Measurements from ENCODE around the gene MBNL2. TPM values are rescaled to one million over a fixed set of nuclear protein-coding genes. Genes with fewer than 3 reads are reported as not detected.

Gene MBNL2
- total and polyA plus RNA-seq, 7 donors, result 11.8 to 110 (median 84.7) TPM

DNA sequence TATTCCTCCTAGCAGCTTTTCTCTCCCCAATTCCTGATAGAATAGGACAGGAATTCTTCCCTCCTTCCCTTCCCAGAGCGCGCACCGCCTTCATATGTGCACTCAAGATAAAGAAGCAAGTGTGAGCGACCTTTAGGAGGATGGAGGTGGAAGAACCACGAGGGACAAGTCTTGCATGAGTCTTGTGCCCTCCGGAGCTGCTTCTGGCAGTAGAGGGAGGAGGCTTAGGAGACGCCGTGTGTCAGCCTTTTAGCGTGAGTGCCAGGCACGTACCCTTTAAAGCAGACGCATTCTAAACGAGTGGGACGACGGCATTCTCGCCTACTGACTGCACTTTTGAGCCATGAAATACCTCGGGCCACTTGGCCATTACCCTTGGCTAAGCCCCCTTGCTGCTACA lies 116.4 kb downstream of the MBNL2 start:
- intact Hi-C loops (cut with DNase I), result loop anchor here (2.0 kb wide), 1 partner anchor 116 kb away; the partner anchor contains the start of gene MBNL2
- H3K27me3 ChIP-seq, result no peaks in the 10 kb centered on the region
- H3K27ac ChIP-seq, result peak overlapping the region in 3 of 4 donors; percentile 79 to 90 (median 89)
- H3K4me3 ChIP-seq, result no peak overlapping the region
- H3K9me3 ChIP-seq, result no peaks in the 10 kb centered on the region
- peak in 1 of 4 donors; percentile 15 for TF ChIP-seq POLR2AphosphoS5 (IDR thresholded peaks at IDR 0.05)
- no peak for TF ChIP-seq POLR2A (IDR thresholded peaks at IDR 0.05)
- 91 to 92% methylated on average over 16 of the region's 16 CpGs for WGBS, 2 donors
- DNase-seq, result no peak
- peaks cover 0 to 81% (median 63%) of the 10 kb centered on the region in 4 donors for H3K4me1 ChIP-seq
- peaks cover 0 to 10% (median 2%) of the 10 kb centered on the region in 4 donors for H3K36me3 ChIP-seq

- peaks cover 0 to 81% (median 66%) of the 10 kb centered on the region in 4 donors for H3K4me1 ChIP-seq
- no peak for TF ChIP-seq EP300 (IDR thresholded peaks at IDR 0.05)
- peak in 3 of 4 donors; percentile 34 to 68 (median 66) for TF ChIP-seq POLR2AphosphoS5 (IDR thresholded peaks at IDR 0.05)
- TF ChIP-seq, protein P1, sequence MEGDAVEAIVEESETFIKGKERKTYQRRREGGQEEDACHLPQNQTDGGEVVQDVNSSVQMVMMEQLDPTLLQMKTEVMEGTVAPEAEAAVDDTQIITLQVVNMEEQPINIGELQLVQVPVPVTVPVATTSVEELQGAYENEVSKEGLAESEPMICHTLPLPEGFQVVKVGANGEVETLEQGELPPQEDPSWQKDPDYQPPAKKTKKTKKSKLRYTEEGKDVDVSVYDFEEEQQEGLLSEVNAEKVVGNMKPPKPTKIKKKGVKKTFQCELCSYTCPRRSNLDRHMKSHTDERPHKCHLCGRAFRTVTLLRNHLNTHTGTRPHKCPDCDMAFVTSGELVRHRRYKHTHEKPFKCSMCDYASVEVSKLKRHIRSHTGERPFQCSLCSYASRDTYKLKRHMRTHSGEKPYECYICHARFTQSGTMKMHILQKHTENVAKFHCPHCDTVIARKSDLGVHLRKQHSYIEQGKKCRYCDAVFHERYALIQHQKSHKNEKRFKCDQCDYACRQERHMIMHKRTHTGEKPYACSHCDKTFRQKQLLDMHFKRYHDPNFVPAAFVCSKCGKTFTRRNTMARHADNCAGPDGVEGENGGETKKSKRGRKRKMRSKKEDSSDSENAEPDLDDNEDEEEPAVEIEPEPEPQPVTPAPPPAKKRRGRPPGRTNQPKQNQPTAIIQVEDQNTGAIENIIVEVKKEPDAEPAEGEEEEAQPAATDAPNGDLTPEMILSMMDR (IDR thresholded peaks at IDR 0.05), result no peak
- TF ChIP-seq POLR2A (IDR thresholded peaks at IDR 0.05), result no peak
- DNase-seq, result peak; percentile 91
- H3K27me3 ChIP-seq, result no peaks in the 10 kb centered on the region
- WGBS, 2 donors, result 75 to 83% methylated on average over 21 of the region's 21 CpGs
- H3K4me3 ChIP-seq, result peak overlapping the region in 1 of 4 donors; percentile 13
- no peaks in the 10 kb centered on the region for H3K9me3 ChIP-seq
- peaks cover 0 to 10% (median 2%) of the 10 kb centered on the region in 4 donors for H3K36me3 ChIP-seq
- intact Hi-C loops (cut with DNase I), result loop anchor here (2.0 kb wide), 1 partner anchor 117 kb away; the partner anchor contains the start of gene MBNL2
- H3K27ac ChIP-seq, result peak overlapping the region; percentile 79 to 90 (median 84)
Measured at GRCh38 chr13:97339019-97339987, 117.2 kb downstream of the MBNL2 start.

- peak overlapping the region; percentile 79 to 90 (median 84) for H3K27ac ChIP-seq
- peaks cover 0 to 10% (median 2%) of the 10 kb centered on the region in 4 donors for H3K36me3 ChIP-seq
- intact Hi-C loops (cut with DNase I), result loop anchor here (2.0 kb wide), 1 partner anchor 117 kb away; the partner anchor contains the start of gene MBNL2
- no peak for TF ChIP-seq POLR2A (IDR thresholded peaks at IDR 0.05)
- no peak for TF ChIP-seq EP300 (IDR thresholded peaks at IDR 0.05)
- TF ChIP-seq, protein P1 (IDR thresholded peaks at IDR 0.05), result no peak
- TF ChIP-seq POLR2AphosphoS5 (IDR thresholded peaks at IDR 0.05), result peak in 1 of 4 donors; percentile 17
- peak overlapping the region in 1 of 4 donors; percentile 2 for H3K4me3 ChIP-seq
- 57 to 64% methylated on average over 7 of the region's 7 CpGs for WGBS, 2 donors
- H3K27me3 ChIP-seq, result no peaks in the 10 kb centered on the region
- DNase-seq, result no peak
- H3K9me3 ChIP-seq, result no peaks in the 10 kb centered on the region
- H3K4me1 ChIP-seq, result peaks cover 0 to 81% (median 65%) of the 10 kb centered on the region in 4 donors
Measured at GRCh38 chr13:97339988-97340749, 118.0 kb downstream of the MBNL2 start.

GRCh38 chr13:97341135-97341534 lies 119.0 kb downstream of the MBNL2 start:
- WGBS, 2 donors, result 86 to 89% methylated on average over 1 of the region's 1 CpG
- H3K4me3 ChIP-seq, result no peak overlapping the region
- H3K27me3 ChIP-seq, result no peaks in the 10 kb centered on the region
- TF ChIP-seq, protein P1 (IDR thresholded peaks at IDR 0.05), result no peak
- no peak for TF ChIP-seq EP300 (IDR thresholded peaks at IDR 0.05)
- no peak for TF ChIP-seq POLR2AphosphoS5 (IDR thresholded peaks at IDR 0.05)
- no peak for TF ChIP-seq POLR2A (IDR thresholded peaks at IDR 0.05)
- DNase-seq, result no peak
- H3K9me3 ChIP-seq, result no peaks in the 10 kb centered on the region
- peaks cover 0 to 78% (median 59%) of the 10 kb centered on the region in 4 donors for H3K4me1 ChIP-seq
- H3K27ac ChIP-seq, result peak overlapping the region; percentile 79 to 90 (median 84)
- peaks cover 0 to 9% (median 1%) of the 10 kb centered on the region in 4 donors for H3K36me3 ChIP-seq
- intact Hi-C loops (cut with DNase I), result no loop called here
